Skin of body (tissue), 2 donors: Measurements from ENCODE around the gene HAS3. TPM values are rescaled to one million over a fixed set of nuclear protein-coding genes. Genes with fewer than 3 reads are reported as not detected.
"Not testable (repeated sequence)": the region's sequence is repeated elsewhere in the genome, so short reads cannot be mapped to it uniquely, and the experiment has no call there.

Source experiments
- DNase-seq: peaks from one replicate; lab custom pipeline; 2025; lab: John Stamatoyannopoulos, UW
- total RNA-seq: library from RNA; depleted of rRNA; stranded (reverse); fragments of >200 nt; gene quantifications from one replicate; pipeline ENCODE4 v1.2.3, GENCODE V29; 2014

HAS3 gene, protein sequence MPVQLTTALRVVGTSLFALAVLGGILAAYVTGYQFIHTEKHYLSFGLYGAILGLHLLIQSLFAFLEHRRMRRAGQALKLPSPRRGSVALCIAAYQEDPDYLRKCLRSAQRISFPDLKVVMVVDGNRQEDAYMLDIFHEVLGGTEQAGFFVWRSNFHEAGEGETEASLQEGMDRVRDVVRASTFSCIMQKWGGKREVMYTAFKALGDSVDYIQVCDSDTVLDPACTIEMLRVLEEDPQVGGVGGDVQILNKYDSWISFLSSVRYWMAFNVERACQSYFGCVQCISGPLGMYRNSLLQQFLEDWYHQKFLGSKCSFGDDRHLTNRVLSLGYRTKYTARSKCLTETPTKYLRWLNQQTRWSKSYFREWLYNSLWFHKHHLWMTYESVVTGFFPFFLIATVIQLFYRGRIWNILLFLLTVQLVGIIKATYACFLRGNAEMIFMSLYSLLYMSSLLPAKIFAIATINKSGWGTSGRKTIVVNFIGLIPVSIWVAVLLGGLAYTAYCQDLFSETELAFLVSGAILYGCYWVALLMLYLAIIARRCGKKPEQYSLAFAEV
- total RNA-seq, result 9.9 TPM

GRCh38 chr16:69105501-69106361, at the start of gene HAS3:
Gene HAS3 (plus strand): TSS chr16:69105653. CDS start chr16:69109396, 3,743 bp downstream.
- peak; percentile 42 for DNase-seq

- no peak for DNase-seq
These were observed 49.5 kb upstream of the HAS3 start for GRCh38 chr16:69055980-69056379.

- no peak for DNase-seq
These were observed 49.0 kb upstream of the HAS3 start for GRCh38 chr16:69056421-69056820.

DNA sequence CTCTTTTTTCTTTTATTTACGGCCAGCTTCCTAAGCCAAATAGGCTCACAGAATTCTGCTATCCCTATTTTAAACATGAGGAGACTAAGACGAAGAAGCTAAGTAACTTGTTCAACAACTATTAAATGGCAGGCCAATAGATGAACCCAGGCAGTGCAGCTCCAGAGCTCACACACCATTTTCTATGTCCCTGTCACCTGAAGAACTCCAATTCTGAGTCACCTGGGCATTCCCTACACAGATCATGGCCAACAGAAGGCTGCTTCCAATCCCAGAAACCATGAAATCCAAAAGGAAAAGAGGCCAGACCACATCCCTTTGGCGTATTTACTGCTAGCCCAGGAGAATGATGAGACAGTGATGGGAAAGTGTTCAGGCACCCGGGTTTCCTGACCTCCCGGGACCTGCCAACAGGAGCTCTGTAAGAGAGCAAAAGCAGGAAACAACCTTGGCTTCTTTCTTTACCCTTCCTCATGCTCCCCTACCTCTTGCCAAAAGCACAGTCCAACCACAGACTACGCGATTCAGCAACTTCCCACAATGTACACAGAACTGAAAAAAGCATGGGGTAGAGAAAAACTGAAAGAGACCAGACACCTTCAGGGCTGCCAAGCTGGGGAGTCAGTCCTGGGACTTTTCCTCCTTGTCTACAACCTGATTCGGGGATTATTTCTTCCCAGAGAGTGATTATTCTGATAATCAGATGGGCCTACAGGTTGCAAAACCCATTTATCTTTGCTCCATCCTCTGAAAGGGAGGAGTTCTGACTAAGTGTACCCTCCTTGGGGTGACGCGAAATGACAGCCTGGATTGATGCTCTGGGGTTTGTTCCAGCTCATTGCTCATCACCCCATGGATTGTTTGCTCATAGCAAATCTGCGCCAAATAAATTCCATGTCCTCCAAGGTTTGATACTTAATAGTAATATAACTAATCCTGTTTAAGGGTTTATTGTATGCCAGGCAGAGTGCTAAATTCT, 47.8 kb upstream of the HAS3 start:
- DNase-seq, result no peak

DNA sequence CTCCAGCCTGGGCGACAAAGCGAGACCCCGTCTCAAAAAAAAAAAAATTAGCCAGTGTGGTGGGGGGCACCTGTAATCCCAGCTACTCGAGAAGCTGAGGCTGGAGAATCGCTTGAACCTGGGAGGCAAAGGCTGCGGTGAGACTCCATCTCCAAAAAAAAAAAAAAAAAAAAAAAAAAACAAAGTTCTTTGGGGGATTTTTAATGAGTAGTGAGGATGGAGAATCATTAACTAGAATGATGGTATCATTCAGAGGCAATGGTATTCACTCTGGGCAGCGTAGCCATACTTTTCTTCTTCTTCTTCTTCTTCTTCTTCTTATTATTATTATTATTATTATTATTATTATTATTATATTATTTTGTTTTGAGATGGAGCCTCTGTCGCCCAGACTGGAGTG, 42.0 kb upstream of the HAS3 start:
- DNase-seq, result not testable (repeated sequence)

GRCh38 chr16:69064124-69064763, 41.2 kb upstream of the HAS3 start:
- no peak for DNase-seq

- DNase-seq, result no peak
These were observed 40.6 kb upstream of the HAS3 start for GRCh38 chr16:69064764-69065313.

- DNase-seq, result no peak
These were observed 35.9 kb upstream of the HAS3 start for GRCh38 chr16:69069504-69069903.

DNA sequence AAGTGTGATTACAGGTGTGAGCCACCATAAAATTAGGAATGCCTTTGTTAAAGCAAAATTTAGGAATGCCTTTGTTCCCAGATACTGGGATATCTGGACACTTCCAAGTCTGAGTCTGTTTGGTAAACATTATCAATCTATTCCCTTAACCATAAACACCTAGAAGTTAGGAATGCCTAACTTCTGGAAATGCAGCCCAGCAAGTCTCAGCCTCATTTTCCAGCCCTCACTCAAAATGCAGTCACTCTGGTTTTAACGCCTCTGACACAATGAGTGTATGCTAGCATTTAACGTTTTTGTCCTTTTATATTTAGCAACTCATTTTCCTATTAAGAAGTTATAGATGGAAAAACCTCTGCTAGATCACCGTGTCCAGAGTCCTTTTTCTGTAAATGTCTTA, 34.4 kb upstream of the HAS3 start:
- no peak for DNase-seq

GRCh38 chr16:69072640-69072974, 32.8 kb upstream of the HAS3 start:
- DNase-seq, result no peak

GRCh38 chr16:69073181-69073702, 32.2 kb upstream of the HAS3 start:
- DNase-seq, result no peak

- DNase-seq, result no peak
These were observed 28.2 kb upstream of the HAS3 start for GRCh38 chr16:69077251-69077650.

DNA sequence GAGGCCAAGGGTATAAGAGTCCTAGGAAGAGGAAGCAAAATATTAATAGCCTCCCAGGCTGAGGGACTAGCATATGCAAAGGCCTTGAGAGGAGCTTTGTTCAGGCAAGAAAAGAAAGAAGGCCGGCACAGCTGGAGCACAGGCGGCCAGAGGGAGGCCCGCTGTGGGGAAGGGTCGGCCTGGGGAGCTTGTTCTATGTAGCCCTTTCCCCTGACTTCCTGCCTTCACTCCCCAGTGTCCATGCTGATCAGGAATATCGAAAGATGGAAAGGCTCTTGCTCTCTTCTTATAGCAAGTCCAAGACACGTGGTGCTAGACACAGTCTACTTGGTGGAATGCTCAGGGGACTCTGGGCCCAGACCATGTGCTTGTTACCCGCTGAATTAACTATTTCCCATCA, 27.4 kb upstream of the HAS3 start:
- no peak for DNase-seq

DNA sequence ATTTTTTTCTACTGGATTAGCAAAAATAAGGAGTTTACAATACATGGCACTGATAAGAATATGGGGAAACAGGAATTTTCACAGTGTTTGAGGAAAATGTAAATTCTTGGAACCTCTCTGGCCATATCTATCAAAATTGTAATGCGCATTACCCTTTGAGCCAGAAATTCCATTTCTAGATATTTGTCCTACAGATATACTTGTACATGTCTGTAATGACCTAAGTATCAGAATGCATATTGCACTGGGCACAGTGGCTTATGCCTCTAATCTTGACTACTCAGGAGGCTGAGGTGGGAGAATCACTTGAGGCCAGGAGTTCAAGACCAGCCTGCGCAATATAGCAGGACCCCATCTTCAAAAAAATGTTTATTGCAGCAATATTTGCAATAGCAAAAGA, 25.8 kb upstream of the HAS3 start:
- no peak for DNase-seq

- DNase-seq, result no peak
These were observed 22.0 kb upstream of the HAS3 start for GRCh38 chr16:69083306-69083941.

DNA sequence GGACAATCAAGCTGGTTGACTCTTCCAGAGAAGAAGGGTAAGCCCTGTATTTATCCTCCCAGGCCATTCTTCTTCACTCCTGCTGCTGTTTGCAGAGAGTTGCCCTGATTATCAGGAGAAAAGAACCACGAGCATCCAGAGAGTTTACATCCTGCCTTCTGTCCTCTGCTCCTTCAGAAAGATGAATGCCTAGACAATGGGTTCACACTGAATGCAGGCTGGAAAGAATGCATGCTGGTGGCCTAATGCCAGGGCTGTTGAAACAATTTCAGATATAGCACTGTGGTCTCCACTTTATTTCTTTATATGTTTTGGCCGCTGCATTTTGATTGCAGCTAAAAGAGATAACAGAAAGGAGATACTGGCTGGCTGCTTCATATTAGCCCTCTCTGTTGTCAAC, 21.2 kb upstream of the HAS3 start:
- DNase-seq, result no peak

DNA sequence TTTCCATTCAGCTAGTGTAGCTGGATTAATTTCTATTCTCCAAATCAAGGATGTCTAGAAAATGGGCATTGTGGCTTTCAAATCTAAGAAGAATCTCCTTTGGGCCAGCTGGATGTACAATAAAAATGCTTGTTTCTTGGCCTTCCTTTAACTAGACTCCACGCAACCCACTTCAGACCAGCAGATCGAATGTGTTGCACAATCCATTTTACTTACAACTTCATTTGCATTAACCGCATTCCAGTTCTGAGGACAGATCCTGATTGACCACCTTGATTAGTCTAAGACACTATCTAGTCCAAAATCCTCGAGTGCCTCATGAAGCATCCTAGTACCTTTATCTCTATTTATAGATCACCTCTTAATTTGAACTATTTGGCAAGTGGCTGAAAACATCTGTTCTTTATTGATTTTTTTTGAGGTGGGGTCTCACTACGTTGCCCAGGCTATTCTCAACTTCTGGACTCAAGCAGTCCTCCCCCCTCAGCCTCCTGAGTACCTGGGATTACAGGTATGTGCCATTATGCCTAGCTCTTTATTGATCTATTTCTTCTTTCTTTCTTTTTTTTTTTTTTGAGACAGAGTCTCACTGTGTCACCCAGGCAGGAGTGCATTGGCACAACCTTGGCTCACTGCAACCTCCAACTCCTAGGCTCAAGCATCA, 20.3 kb upstream of the HAS3 start:
- DNase-seq, result no peak

DNA sequence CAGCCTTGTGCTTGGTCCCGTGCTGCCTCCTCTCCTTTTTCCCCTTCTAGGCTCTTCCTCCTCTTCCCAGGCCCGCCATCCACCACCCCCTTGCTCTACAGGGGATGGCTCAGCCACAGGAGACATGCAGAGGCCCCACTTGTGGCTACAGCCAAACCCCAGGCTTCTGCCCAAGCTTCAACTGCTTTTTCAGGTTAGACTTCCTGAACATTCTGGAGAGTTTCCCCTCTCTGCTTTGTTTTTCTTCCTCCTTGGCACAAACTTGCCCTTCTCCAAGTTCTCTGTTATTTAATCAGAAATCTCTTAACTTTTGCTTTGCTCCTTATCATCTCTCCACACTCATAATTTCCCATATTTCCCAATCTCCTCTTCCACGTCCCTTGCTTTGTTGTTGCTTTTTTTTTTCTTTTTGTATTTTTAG, 18.3 kb upstream of the HAS3 start:
- DNase-seq, result no peak

- no peak for DNase-seq
These were observed 16.8 kb upstream of the HAS3 start for GRCh38 chr16:69088684-69089083.
